HG02852 (cell line): ENCODE measurements around the gene DHX58.

Experiments
- ATAC-seq: cut with Tn5 transposase; IDR thresholded peaks from one replicate; pipeline ENCODE4 v1.9.1; 2021; ENCODE audit warnings: mild to moderate bottlenecking, moderate library complexity; ENCODE audit not compliant: unreplicated experiment

The DHX58 gene

GRCh38 chr17:42087736-42088705 is 24.5 kb downstream of the DHX58 start:
- no peak for ATAC-seq

- ATAC-seq: no peak
Measured at GRCh38 chr17:42087042-42087701, 25.3 kb downstream of the DHX58 start.

- ATAC-seq: no peak
Measured at GRCh38 chr17:42081516-42082129, 30.9 kb downstream of the DHX58 start.

- no peak for ATAC-seq
Measured at GRCh38 chr17:42079541-42079940, 33.0 kb downstream of the DHX58 start.

GRCh38 chr17:42078396-42079043 is 34.0 kb downstream of the DHX58 start:
- no peak for ATAC-seq

- ATAC-seq: no peak
Measured at GRCh38 chr17:42077755-42078154, 34.8 kb downstream of the DHX58 start.

GRCh38 chr17:42076797-42077559 is 35.5 kb downstream of the DHX58 start:
- ATAC-seq: no peak

- ATAC-seq: no peak
Measured at GRCh38 chr17:42075789-42076188, 36.7 kb downstream of the DHX58 start.

GRCh38 chr17:42072323-42073187 is 40.0 kb downstream of the DHX58 start:
- ATAC-seq: no peak

- ATAC-seq: no peak
Measured at GRCh38 chr17:42071810-42072209, 40.7 kb downstream of the DHX58 start.

- no peak for ATAC-seq
Measured at GRCh38 chr17:42068979-42069378, 43.5 kb downstream of the DHX58 start.

- ATAC-seq: no peak
Measured at GRCh38 chr17:42067371-42068091, 45.0 kb downstream of the DHX58 start.

- no peak for ATAC-seq
Measured at GRCh38 chr17:42065201-42065600, 47.3 kb downstream of the DHX58 start.

- no peak for ATAC-seq
Measured at GRCh38 chr17:42062681-42063080, 49.8 kb downstream of the DHX58 start.

GRCh38 chr17:42061646-42062487 is 50.6 kb downstream of the DHX58 start:
- ATAC-seq: no peak

- ATAC-seq: no peak
Measured at GRCh38 chr17:42060231-42060630, 52.3 kb downstream of the DHX58 start.

- ATAC-seq: no peak
Measured at GRCh38 chr17:42059815-42060214, 52.7 kb downstream of the DHX58 start.

- ATAC-seq: no peak
Measured at GRCh38 chr17:42058063-42058462, 54.5 kb downstream of the DHX58 start.
